Activated CD4-positive, alpha-beta T cell treated with anti-CD3 and anti-CD28 coated beads for 36 hours (primary cell): Measurements from ENCODE around the gene PADI2. TPM values are rescaled to one million over a fixed set of nuclear protein-coding genes. Genes with fewer than 3 reads are reported as not detected.

Experiments used
- total RNA-seq, 2 experiments: library from RNA; stranded (reverse); gene quantifications; one replicate each; pipeline ENCODE4 v1.2.3, GENCODE V29; 2021

The PADI2 gene
- total RNA-seq, 2 experiments from 2014 or later = 0.05 TPM; not detected in 1

Other genes starting within 250 kb of the PADI2 start
- 1,000 to 10,000 TPM; 1,573 to 2,291 TPM for gene RNU1-2, start 223.5 kb downstream of the PADI2 start, total RNA-seq
- gene CROCC, start 197.5 kb downstream of the PADI2 start, total RNA-seq = 10 to 100 TPM; 18.4 to 25.7 TPM
- not detected for gene MFAP2, start 138.8 kb downstream of the PADI2 start, total RNA-seq
- gene ATP13A2, start 107.5 kb downstream of the PADI2 start, total RNA-seq = 10 to 100 TPM; 30.7 to 32.0 TPM
- gene SDHB, start 65.4 kb downstream of the PADI2 start, total RNA-seq = 100 to 1,000 TPM; 132 to 149 TPM
- gene PADI1, start 85.7 kb upstream of the PADI2 start, total RNA-seq = not detected
- gene PADI3, start 129.6 kb upstream of the PADI2 start, total RNA-seq = not detected
- gene PADI4, start 188.7 kb upstream of the PADI2 start, total RNA-seq = under 1 TPM; 0.23 to 0.30 TPM